ENCODE data around the gene COX6A2. TPM values are rescaled to one million over a fixed set of nuclear protein-coding genes. Genes with fewer than 3 reads are reported as not detected.
"Not testable (repeated sequence)": the region's sequence is repeated elsewhere in the genome, so short reads cannot be mapped to it uniquely, and the experiment has no call there.

Gene COX6A2
- polyA plus RNA-seq, 1 of the 3 experiments (the other 2 are of a cell fraction) = not detected

DNA sequence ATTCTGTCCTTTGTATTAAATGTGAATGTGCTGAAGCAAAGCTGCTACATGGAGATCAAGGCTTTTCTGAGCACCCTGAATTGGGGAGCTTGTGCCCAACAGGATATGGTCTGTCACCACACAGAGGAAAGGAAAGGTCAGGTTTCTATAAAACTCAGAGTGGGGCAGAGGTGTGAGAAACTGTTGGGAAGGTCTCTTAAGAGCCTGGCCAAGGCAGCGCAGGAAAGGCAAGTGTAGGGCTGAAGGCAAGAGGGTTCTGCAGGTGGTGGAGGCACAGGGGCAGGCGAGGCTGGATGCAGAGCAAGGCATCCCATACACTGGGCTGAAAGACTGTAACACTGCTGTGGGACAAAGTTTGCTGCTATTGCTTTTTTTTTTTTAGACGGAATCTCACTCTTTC lies 8.1 kb downstream of the COX6A2 start (continued):
- TF ChIP-seq, protein P1, sequence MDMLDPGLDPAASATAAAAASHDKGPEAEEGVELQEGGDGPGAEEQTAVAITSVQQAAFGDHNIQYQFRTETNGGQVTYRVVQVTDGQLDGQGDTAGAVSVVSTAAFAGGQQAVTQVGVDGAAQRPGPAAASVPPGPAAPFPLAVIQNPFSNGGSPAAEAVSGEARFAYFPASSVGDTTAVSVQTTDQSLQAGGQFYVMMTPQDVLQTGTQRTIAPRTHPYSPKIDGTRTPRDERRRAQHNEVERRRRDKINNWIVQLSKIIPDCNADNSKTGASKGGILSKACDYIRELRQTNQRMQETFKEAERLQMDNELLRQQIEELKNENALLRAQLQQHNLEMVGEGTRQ (IDR thresholded peaks at IDR 0.05; ENCODE audit: borderline replicate concordance, low read depth, low read length) = no peak

DNA sequence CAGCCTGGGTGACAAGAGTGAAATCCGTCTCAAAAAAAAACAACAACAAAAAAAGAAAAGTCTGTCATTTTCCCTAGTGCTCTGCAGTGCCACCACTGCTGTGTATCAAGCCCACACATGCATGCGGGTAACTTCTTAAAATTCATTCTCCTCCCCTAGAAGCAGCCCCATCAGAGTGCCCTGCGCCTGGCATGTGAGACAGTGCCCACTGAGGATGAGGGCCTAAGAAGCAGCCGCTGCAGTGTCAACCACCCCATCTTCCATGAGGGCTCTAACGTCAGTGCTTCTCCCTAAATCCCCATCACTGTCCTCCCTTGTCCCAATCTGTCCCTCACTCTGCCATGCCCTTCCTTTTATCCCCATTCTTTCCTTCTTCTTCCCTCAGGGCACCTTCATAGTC lies 10.2 kb downstream of the COX6A2 start:
- Histone ChIP-seq H3K9me3 (no peaks in the 10 kb centered on the region), H4K20me1 (ENCODE audit: insufficient read depth) (no peaks in the 10 kb centered on the region), H3K27ac (ENCODE audit: low read depth in 2 of 2, low read length in 1 of 2) (no peak overlapping the region), H3F3A (replicated peaks; ENCODE audit: insufficient read depth) (no peaks in the 10 kb centered on the region), H3K9ac (no peak overlapping the region), H3K4me3 (ENCODE audit: low read depth in 2 of 2, low read length in 1 of 2) (no peak overlapping the region), H2AFZ (ENCODE audit: low read depth) (no peak overlapping the region), H3K4me1 (ENCODE audit: control insufficient read depth in 1 of 2, insufficient read depth in 2 of 2, low read depth in 1 of 2, low read length in 1 of 2) (no peaks in the 10 kb centered on the region), H3K27me3 (ENCODE audit: insufficient read depth) (peaks cover 58% of the 10 kb centered on the region; the same call in 1 of the 2 replicates), H3K36me3 (replicated peaks in 1 of 2; ENCODE audit: control insufficient read depth in 1 of 2, insufficient read depth in 2 of 2, low read length in 1 of 2) (no peaks in the 10 kb centered on the region), H3K79me2 (ENCODE audit: insufficient read depth) (no peaks in the 10 kb centered on the region), H3K4me2 (no peak overlapping the region), H3K9me2 (no peaks in the 10 kb centered on the region)
- TF ChIP-seq MEF2A (IDR thresholded peaks at IDR 0.05; ENCODE audit: borderline replicate concordance, low read depth) (no peak), EP300 (IDR thresholded peaks at IDR 0.05; ENCODE audit: borderline replicate concordance in 1 of 2, low read depth in 1 of 2, low read length in 1 of 2) (no peak), POLR2AphosphoS5 (IDR thresholded peaks at IDR 0.05; ENCODE audit: low read depth, low read length) (no peak), RAD21 (IDR thresholded peaks at IDR 0.05; ENCODE audit: low read length) (no peak)
- TF ChIP-seq, protein P2, sequence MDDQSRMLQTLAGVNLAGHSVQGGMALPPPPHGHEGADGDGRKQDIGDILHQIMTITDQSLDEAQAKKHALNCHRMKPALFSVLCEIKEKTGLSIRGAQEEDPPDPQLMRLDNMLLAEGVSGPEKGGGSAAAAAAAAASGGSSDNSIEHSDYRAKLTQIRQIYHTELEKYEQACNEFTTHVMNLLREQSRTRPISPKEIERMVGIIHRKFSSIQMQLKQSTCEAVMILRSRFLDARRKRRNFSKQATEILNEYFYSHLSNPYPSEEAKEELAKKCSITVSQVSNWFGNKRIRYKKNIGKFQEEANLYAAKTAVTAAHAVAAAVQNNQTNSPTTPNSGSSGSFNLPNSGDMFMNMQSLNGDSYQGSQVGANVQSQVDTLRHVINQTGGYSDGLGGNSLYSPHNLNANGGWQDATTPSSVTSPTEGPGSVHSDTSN (IDR thresholded peaks at IDR 0.05) = no peak
- no peak for DNase-seq
- ChIA-PET POLR2A (no interaction called here), CTCF (no interaction called here)
- WGBS (ENCODE audit: low lambda C conversion rate) = 10% methylated on average over 5 of the region's 5 CpGs

DNA sequence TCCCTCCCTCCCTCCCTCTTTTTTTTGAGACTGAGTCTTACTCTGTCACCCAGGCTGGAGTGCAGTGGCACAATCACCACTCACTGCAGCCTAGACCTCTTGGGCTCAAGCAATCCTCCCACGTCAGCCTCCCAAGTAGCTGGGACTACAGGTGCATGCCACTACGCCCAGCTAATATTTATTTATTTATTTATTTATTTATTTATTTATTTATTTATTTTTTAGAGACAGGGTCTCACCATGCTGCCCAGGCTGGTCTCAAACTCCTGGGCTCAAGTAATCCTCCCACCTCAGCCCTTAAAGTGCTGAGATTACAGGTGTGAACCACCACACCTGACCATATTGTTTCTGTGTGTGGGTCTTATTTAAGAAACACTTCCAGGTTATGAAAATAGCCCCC lies 11.1 kb downstream of the COX6A2 start:
- DNase-seq; H3K9ac ChIP-seq; H3K9me3 ChIP-seq; H3K9me2 ChIP-seq; POLR2A ChIA-PET; H3K4me3 ChIP-seq (ENCODE audit: low read depth in 2 of 2, low read length in 1 of 2); H3K36me3 ChIP-seq (replicated peaks in 1 of 2; ENCODE audit: control insufficient read depth in 1 of 2, insufficient read depth in 2 of 2, low read length in 1 of 2); H4K20me1 ChIP-seq (ENCODE audit: insufficient read depth); H3K4me2 ChIP-seq; H3K4me1 ChIP-seq (ENCODE audit: control insufficient read depth in 1 of 2, insufficient read depth in 2 of 2, low read depth in 1 of 2, low read length in 1 of 2); H3K27ac ChIP-seq (ENCODE audit: low read depth in 2 of 2, low read length in 1 of 2); H3K79me2 ChIP-seq (ENCODE audit: insufficient read depth); H3F3A ChIP-seq (replicated peaks; ENCODE audit: insufficient read depth); H2AFZ ChIP-seq (ENCODE audit: low read depth): not testable (repeated sequence)
- 5% methylated on average over 2 of the region's 2 CpGs for WGBS (ENCODE audit: low lambda C conversion rate)
- peaks cover 56% of the 10 kb centered on the region; the same call in 1 of the 2 replicates for H3K27me3 ChIP-seq (ENCODE audit: insufficient read depth)
- CTCF ChIA-PET = interaction anchor here (0.6 kb wide), 1 partner anchor 9 kb away, joined by 3 read pairs; no protein-coding TSS in a partner anchor

DNA sequence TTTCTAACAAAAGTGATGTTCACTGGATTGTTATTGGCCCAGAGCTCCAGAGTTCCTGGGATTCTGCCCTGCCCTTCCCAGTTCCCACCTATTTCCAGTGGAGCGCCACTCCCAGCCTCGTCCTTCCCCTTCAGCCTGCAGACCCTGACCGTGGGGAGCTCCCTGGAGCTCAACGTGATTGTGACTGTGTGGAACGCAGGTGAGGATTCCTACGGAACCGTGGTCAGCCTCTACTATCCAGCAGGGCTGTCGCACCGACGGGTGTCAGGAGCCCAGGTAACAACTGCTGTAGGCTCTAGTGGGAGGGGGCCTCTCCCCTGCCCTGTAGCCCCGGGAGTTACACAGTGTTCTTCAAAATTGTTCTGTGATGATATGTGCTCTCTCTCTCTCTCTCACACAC lies 11.8 kb downstream of the COX6A2 start:
- no peak overlapping the region for H2AFZ ChIP-seq (ENCODE audit: low read depth)
- peaks cover 50% of the 10 kb centered on the region; the same call in 1 of the 2 replicates for H3K27me3 ChIP-seq (ENCODE audit: insufficient read depth)
- no peak overlapping the region for H3K9ac ChIP-seq
- no peaks in the 10 kb centered on the region for H3F3A ChIP-seq (replicated peaks; ENCODE audit: insufficient read depth)
- TF ChIP-seq, protein P3, sequence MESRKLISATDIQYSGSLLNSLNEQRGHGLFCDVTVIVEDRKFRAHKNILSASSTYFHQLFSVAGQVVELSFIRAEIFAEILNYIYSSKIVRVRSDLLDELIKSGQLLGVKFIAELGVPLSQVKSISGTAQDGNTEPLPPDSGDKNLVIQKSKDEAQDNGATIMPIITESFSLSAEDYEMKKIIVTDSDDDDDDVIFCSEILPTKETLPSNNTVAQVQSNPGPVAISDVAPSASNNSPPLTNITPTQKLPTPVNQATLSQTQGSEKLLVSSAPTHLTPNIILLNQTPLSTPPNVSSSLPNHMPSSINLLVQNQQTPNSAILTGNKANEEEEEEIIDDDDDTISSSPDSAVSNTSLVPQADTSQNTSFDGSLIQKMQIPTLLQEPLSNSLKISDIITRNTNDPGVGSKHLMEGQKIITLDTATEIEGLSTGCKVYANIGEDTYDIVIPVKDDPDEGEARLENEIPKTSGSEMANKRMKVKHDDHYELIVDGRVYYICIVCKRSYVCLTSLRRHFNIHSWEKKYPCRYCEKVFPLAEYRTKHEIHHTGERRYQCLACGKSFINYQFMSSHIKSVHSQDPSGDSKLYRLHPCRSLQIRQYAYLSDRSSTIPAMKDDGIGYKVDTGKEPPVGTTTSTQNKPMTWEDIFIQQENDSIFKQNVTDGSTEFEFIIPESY (IDR thresholded peaks at IDR 0.05; ENCODE audit: borderline replicate concordance, low read depth) = no peak
- TF ChIP-seq YY1 (IDR thresholded peaks at IDR 0.05; ENCODE audit: low read depth) = no peak
- TF ChIP-seq TEAD4 (IDR thresholded peaks at IDR 0.05; ENCODE audit: borderline replicate concordance, insufficient read depth) = no peak
- no peak for TF ChIP-seq RFX5 (IDR thresholded peaks at IDR 0.05; ENCODE audit: low read length)
- TF ChIP-seq, protein P4, sequence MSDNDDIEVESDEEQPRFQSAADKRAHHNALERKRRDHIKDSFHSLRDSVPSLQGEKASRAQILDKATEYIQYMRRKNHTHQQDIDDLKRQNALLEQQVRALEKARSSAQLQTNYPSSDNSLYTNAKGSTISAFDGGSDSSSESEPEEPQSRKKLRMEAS (IDR thresholded peaks at IDR 0.05; ENCODE audit: low read depth) = no peak
- no peak overlapping the region for H3K27ac ChIP-seq (ENCODE audit: low read depth in 2 of 2, low read length in 1 of 2)
- H3K4me1 ChIP-seq (ENCODE audit: control insufficient read depth in 1 of 2, insufficient read depth in 2 of 2, low read depth in 1 of 2, low read length in 1 of 2) = no peaks in the 10 kb centered on the region
- H3K79me2 ChIP-seq (ENCODE audit: insufficient read depth) = no peaks in the 10 kb centered on the region
- no peak overlapping the region for H3K4me3 ChIP-seq (ENCODE audit: low read depth in 2 of 2, low read length in 1 of 2)
- no peaks in the 10 kb centered on the region for H4K20me1 ChIP-seq (ENCODE audit: insufficient read depth)
- WGBS (ENCODE audit: low lambda C conversion rate) = 6% methylated on average over 6 of the region's 11 CpGs
- H3K4me2 ChIP-seq = no peak overlapping the region
- H3K9me3 ChIP-seq = no peaks in the 10 kb centered on the region
- no peaks in the 10 kb centered on the region for H3K36me3 ChIP-seq (replicated peaks in 1 of 2; ENCODE audit: control insufficient read depth in 1 of 2, insufficient read depth in 2 of 2, low read length in 1 of 2)
- DNase-seq = no peak
- ChIA-PET POLR2A (no interaction called here), CTCF (no interaction called here)
- H3K9me2 ChIP-seq = no peaks in the 10 kb centered on the region
